HFFc6 (cell line): ENCODE measurements around the gene FAT1. TPM values are rescaled to one million over a fixed set of nuclear protein-coding genes. Genes with fewer than 3 reads are reported as not detected.
A peak's percentile ranks its signal among the peaks of the same experiment; 100 is the strongest.

Experiments
- DNase-seq: peaks from one replicate; pipeline ENCODE4 v3.0.0-alpha.2; 2018
- H3K27ac Mint-ChIP-seq: 2 replicates; pipeline ENCODE4 v1.8.0; 2020; ENCODE audit warnings: mild to moderate bottlenecking, mixed read lengths
- H3K27me3 Mint-ChIP-seq: 2 replicates; pipeline ENCODE4 v1.8.0; 2021; ENCODE audit warnings: mild to moderate bottlenecking, moderate library complexity, mixed read lengths; ENCODE audit not compliant: insufficient read depth
- H3K36me3 Mint-ChIP-seq: 2 replicates; pipeline ENCODE4 v1.8.0; 2021; ENCODE audit warnings: low read depth, mixed read lengths
- H3K4me1 Mint-ChIP-seq: 2 replicates; pipeline ENCODE4 v1.8.0; 2020; ENCODE audit warnings: low read depth, mixed read lengths
- H3K4me3 Mint-ChIP-seq: 2 replicates; pipeline ENCODE4 v1.8.0; 2020; ENCODE audit warnings: mild to moderate bottlenecking, moderate library complexity, mixed read lengths
- H3K9me3 Mint-ChIP-seq: 2 replicates; pipeline ENCODE4 v1.8.0; 2020; ENCODE audit warnings: mild to moderate bottlenecking, mixed read lengths
- CTCF ChIP-seq: fragments of 200-600 bp; sonication (generic); IDR thresholded peaks from 2 replicates; pipeline ENCODE4 v1.5.0; 2021; ENCODE audit warnings: antibody characterized with exemption, mild to moderate bottlenecking
- total RNA-seq, 6 experiments: library from RNA; stranded (reverse); fragmentation: NEBNext Ultra II Directional; extraction: Animal tissue kit (Norgen Biotek cat#: 25700); gene quantifications; 2 replicates in 1 of 6; 3 replicates in 5 of 6; pipeline ENCODE4 v1.2.3, GENCODE V29; 2021

Gene FAT1
- total RNA-seq, 6 experiments from 2014 or later: 238 to 483 (median 287) TPM

- TF ChIP-seq CTCF: no peak
- peak overlapping the region; percentile 46; the same call in 1 of the 2 replicates for H3K27ac Mint-ChIP-seq
- no peak overlapping the region for H3K4me3 Mint-ChIP-seq
- peaks cover 63% of the 10 kb centered on the region for H3K4me1 Mint-ChIP-seq
- peaks cover 5% of the 10 kb centered on the region for H3K27me3 Mint-ChIP-seq
- H3K9me3 Mint-ChIP-seq: no peaks in the 10 kb centered on the region
- peaks cover 89% of the 10 kb centered on the region for H3K36me3 Mint-ChIP-seq
- no peak for DNase-seq
Measured at GRCh38 chr4:186704057-186704456, 19.6 kb downstream of the FAT1 start.

GRCh38 chr4:186703510-186703909 lies 20.1 kb downstream of the FAT1 start:
- Mint-ChIP-seq H3K4me1 (peaks cover 64% of the 10 kb centered on the region), H3K4me3 (no peak overlapping the region), H3K9me3 (no peaks in the 10 kb centered on the region), H3K27me3 (peaks cover 5% of the 10 kb centered on the region), H3K27ac (no peak overlapping the region), H3K36me3 (peaks cover 89% of the 10 kb centered on the region)
- no peak for DNase-seq
- TF ChIP-seq CTCF: no peak

GRCh38 chr4:186702940-186703339 lies 20.7 kb downstream of the FAT1 start:
- TF ChIP-seq CTCF: no peak
- no peak overlapping the region for H3K27ac Mint-ChIP-seq
- peaks cover 5% of the 10 kb centered on the region for H3K27me3 Mint-ChIP-seq
- peaks cover 89% of the 10 kb centered on the region for H3K36me3 Mint-ChIP-seq
- no peak overlapping the region for H3K4me3 Mint-ChIP-seq
- peaks cover 70% of the 10 kb centered on the region for H3K4me1 Mint-ChIP-seq
- no peak for DNase-seq
- H3K9me3 Mint-ChIP-seq: no peaks in the 10 kb centered on the region

GRCh38 chr4:186702297-186702696 lies 21.4 kb downstream of the FAT1 start:
- Mint-ChIP-seq H3K4me3 (no peak overlapping the region), H3K9me3 (no peaks in the 10 kb centered on the region), H3K4me1 (peaks cover 71% of the 10 kb centered on the region), H3K27me3 (peaks cover 5% of the 10 kb centered on the region), H3K27ac (no peak overlapping the region), H3K36me3 (peaks cover 89% of the 10 kb centered on the region)
- DNase-seq: no peak
- no peak for TF ChIP-seq CTCF

GRCh38 chr4:186701788-186702187 lies 21.9 kb downstream of the FAT1 start:
- DNase-seq: no peak
- Mint-ChIP-seq H3K4me3 (no peak overlapping the region), H3K9me3 (no peaks in the 10 kb centered on the region), H3K27me3 (peaks cover 5% of the 10 kb centered on the region), H3K4me1 (peaks cover 67% of the 10 kb centered on the region), H3K36me3 (peaks cover 88% of the 10 kb centered on the region), H3K27ac (no peak overlapping the region)
- no peak for TF ChIP-seq CTCF

GRCh38 chr4:186701273-186701672 lies 22.4 kb downstream of the FAT1 start:
- H3K4me3 Mint-ChIP-seq: no peak overlapping the region
- DNase-seq: no peak
- TF ChIP-seq CTCF: no peak
- peaks cover 65% of the 10 kb centered on the region for H3K4me1 Mint-ChIP-seq
- peaks cover 86% of the 10 kb centered on the region for H3K36me3 Mint-ChIP-seq
- peak overlapping the region; percentile 43; the same call in 1 of the 2 replicates for H3K27ac Mint-ChIP-seq
- no peaks in the 10 kb centered on the region for H3K9me3 Mint-ChIP-seq
- peaks cover 5% of the 10 kb centered on the region for H3K27me3 Mint-ChIP-seq
